Fibroblast of the aortic adventitia (primary cell): Measurements from ENCODE around the gene MBLAC1. TPM values are rescaled to one million over a fixed set of nuclear protein-coding genes. Genes with fewer than 3 reads are reported as not detected.

ENCODE experiments used
- DNase-seq: peaks from one replicate; pipeline ENCODE4 v3.0.0-alpha.2; 2010; ENCODE audit warnings: low read depth
- H3K4me3 ChIP-seq: 2 replicates; pipeline ENCODE4 v1.5.1; 2011; ENCODE audit warnings: low read depth, mild to moderate bottlenecking, control low read depth, low read length, moderate library complexity
- CTCF ChIP-seq: IDR thresholded peaks from 2 replicates; pipeline ENCODE4 v1.5.1; 2011; ENCODE audit warnings: mild to moderate bottlenecking, low read length, control low read depth, inconsistent platforms; ENCODE audit not compliant: insufficient read depth
- total RNA-seq: library from RNA; depleted of rRNA; stranded (reverse); fragments of >200 nt; gene quantifications from 2 replicates; pipeline ENCODE4 v1.2.3, GENCODE V29; 2012; ENCODE audit warnings: low replicate concordance

Gene MBLAC1
- total RNA-seq, 1 donor = 1.9 TPM

- no peak overlapping the region for H3K4me3 ChIP-seq
- TF ChIP-seq CTCF = no peak
- DNase-seq = no peak
These were observed 20.5 kb downstream of the MBLAC1 start for GRCh38 chr7:100147278-100147677.

GRCh38 chr7:100148225-100148558 lies 21.4 kb downstream of the MBLAC1 start:
- no peak for TF ChIP-seq CTCF
- no peak for DNase-seq
- peak overlapping the region; percentile 49 for H3K4me3 ChIP-seq

GRCh38 chr7:100148559-100149328 lies 22.0 kb downstream of the MBLAC1 start, which contains the start of gene LAMTOR4:
LAMTOR4 (plus strand) TSS chr7:100148918; CDS start chr7:100148973, 55 bp downstream.
- DNase-seq = peak; percentile 99
- no peak for TF ChIP-seq CTCF
- peak within 1 kb of the TSS; percentile 100 for H3K4me3 ChIP-seq

- DNase-seq = no peak
- H3K4me3 ChIP-seq = no peak overlapping the region
- no peak for TF ChIP-seq CTCF
These were observed 25.6 kb downstream of the MBLAC1 start for GRCh38 chr7:100152404-100152803.

GRCh38 chr7:100152937-100153666 lies 26.3 kb downstream of the MBLAC1 start:
- no peak for TF ChIP-seq CTCF
- H3K4me3 ChIP-seq = no peak overlapping the region
- DNase-seq = no peak

- no peak for DNase-seq
- no peak for TF ChIP-seq CTCF
- no peak overlapping the region for H3K4me3 ChIP-seq
These were observed 27.2 kb downstream of the MBLAC1 start for GRCh38 chr7:100153708-100154535.
